Cardiac ventricle fibroblast (primary cell): Measurements from ENCODE around the gene LRRC40. TPM values are rescaled to one million over a fixed set of nuclear protein-coding genes. Genes with fewer than 3 reads are reported as not detected.

ENCODE experiments used
- total RNA-seq: library from RNA; depleted of rRNA; stranded (reverse); fragments of >200 nt; gene quantifications from 2 replicates; pipeline ENCODE4 v1.2.3, GENCODE V29; 2015

The LRRC40 gene
- 7.1 and 9.4 TPM in 2 replicates for total RNA-seq

GRCh38 chr1:70205434-70206118 is at the start of gene LRRC40:
TSS of gene LRRC40 (minus strand) at chr1:70205579. CDS start at chr1:70205540, 39 bp downstream.

DNA sequence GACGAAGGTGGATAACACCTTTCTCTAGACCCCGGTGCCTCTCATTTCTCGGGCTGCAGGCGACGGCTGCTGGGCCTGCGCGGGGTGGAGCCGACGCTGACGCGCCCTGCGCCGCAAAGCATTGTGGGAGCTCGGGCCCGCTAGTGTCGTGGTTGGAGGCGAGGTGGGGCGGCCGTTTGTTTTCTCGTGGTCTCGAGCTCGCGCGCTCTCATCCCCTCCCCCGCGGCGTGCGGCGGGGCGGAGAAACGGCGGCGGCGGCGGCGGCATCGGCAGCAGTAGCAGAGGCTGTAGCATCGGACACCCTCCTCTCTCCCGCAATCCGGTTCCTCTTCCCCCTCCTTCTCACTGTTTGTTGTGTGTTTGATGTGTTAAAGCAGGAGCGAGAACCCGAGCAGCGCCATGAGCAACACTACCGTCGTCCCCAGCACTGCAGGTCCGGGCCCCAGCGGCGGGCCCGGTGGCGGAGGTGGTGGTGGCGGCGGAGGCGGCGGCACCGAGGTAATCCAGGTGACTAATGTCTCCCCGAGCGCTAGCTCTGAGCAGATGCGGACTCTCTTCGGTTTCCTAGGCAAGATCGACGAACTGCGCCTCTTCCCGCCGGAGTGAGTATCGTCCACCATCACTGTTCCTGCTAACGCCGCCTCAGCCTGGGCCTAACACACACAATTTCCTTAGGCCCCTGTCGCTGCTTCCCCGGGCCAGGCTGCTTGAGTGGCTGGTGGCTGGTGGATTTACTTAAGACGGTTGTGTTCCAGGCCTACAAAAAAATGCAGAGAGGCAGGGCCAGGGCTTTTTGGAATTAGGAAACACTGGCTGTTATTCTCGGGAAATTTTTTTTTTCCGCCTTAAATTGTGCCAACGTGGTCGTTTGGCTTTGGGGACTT is 16.1 kb upstream of the LRRC40 start, which contains the start of gene SRSF11:
Gene SRSF11, plus strand, starts transcription at position 143 of the 884 bp plus-strand sequence. Its CDS starts 257 bp downstream, at position 400.

Other genes with a start within 250 kb of the LRRC40 start
- 56.3 TPM in 2 replicates for gene SRSF11, start 15.8 kb upstream of the LRRC40 start, total RNA-seq
- 15.1 and 17.9 TPM in 2 replicates for gene ANKRD13C, start 149.1 kb upstream of the LRRC40 start, total RNA-seq
- gene CTH, start 205.7 kb upstream of the LRRC40 start, total RNA-seq, result 6.6 and 8.5 TPM in 2 replicates